ENCODE measurements around the gene OSBPL1A. TPM values are rescaled to one million over a fixed set of nuclear protein-coding genes. Genes with fewer than 3 reads are reported as not detected.

OSBPL1A gene
- total RNA-seq, 1 donor from 2014 or later: 29.7 TPM

- TF ChIP-seq CTCF (IDR thresholded peaks at IDR 0.05): no peak
- no peaks in the 10 kb centered on the region for H3K9me3 Mint-ChIP-seq (ENCODE audit: unreplicated experiment)
- H3K36me3 Mint-ChIP-seq (ENCODE audit: unreplicated experiment): no peaks in the 10 kb centered on the region
- peaks cover 2% of the 10 kb centered on the region for H3K4me1 Mint-ChIP-seq (ENCODE audit: unreplicated experiment)
- no peak overlapping the region for H3K27ac Mint-ChIP-seq (ENCODE audit: unreplicated experiment)
- no peak overlapping the region for H3K4me3 Mint-ChIP-seq (ENCODE audit: unreplicated experiment)
- no peaks in the 10 kb centered on the region for H3K27me3 Mint-ChIP-seq (ENCODE audit: unreplicated experiment)
- no peak for DNase-seq (ENCODE audit: extremely low spot score, unreplicated experiment)
Measured at GRCh38 chr18:24114924-24115549, 282.6 kb downstream of the OSBPL1A start.

GRCh38 chr18:24112874-24113615, 284.6 kb downstream of the OSBPL1A start:
- H3K27ac Mint-ChIP-seq (ENCODE audit: unreplicated experiment): no peak overlapping the region
- TF ChIP-seq CTCF (IDR thresholded peaks at IDR 0.05): no peak
- no peak overlapping the region for H3K4me3 Mint-ChIP-seq (ENCODE audit: unreplicated experiment)
- H3K9me3 Mint-ChIP-seq (ENCODE audit: unreplicated experiment): no peaks in the 10 kb centered on the region
- no peak for DNase-seq (ENCODE audit: extremely low spot score, unreplicated experiment)
- peaks cover 2% of the 10 kb centered on the region for H3K4me1 Mint-ChIP-seq (ENCODE audit: unreplicated experiment)
- no peaks in the 10 kb centered on the region for H3K27me3 Mint-ChIP-seq (ENCODE audit: unreplicated experiment)
- no peaks in the 10 kb centered on the region for H3K36me3 Mint-ChIP-seq (ENCODE audit: unreplicated experiment)

DNA sequence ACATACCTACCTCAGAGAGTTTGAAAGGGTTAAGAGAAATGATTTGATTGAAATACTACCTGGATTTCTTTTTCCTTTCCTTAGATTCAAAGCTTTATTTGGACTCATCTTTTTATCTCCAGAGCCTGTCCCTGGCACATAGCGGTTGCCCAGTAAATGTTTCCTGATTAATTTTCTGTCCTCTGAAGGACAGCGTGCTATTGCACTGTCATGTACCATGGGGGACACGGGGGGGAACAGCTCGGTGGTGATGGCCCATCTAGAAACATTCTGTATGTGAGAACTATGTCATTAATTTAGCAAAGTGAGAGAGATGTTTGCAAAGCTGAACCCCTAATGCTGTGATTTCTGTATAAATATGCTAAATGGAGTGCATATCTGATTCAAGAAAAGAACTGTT, 285.2 kb downstream of the OSBPL1A start:
- no peaks in the 10 kb centered on the region for H3K9me3 Mint-ChIP-seq (ENCODE audit: unreplicated experiment)
- no peaks in the 10 kb centered on the region for H3K36me3 Mint-ChIP-seq (ENCODE audit: unreplicated experiment)
- H3K4me1 Mint-ChIP-seq (ENCODE audit: unreplicated experiment): peaks cover 2% of the 10 kb centered on the region
- no peak for DNase-seq (ENCODE audit: extremely low spot score, unreplicated experiment)
- H3K4me3 Mint-ChIP-seq (ENCODE audit: unreplicated experiment): no peak overlapping the region
- H3K27me3 Mint-ChIP-seq (ENCODE audit: unreplicated experiment): no peaks in the 10 kb centered on the region
- TF ChIP-seq CTCF (IDR thresholded peaks at IDR 0.05): no peak
- H3K27ac Mint-ChIP-seq (ENCODE audit: unreplicated experiment): no peak overlapping the region

Small RNA genes within 50 kb of the gene (microRNA-seq; reads per million reads assigned to microRNA genes)
- 2.2 reads per million for gene MIR320C2 (ENCODE audit: unreplicated experiment)

Other genes starting within 250 kb of the OSBPL1A start
- 53.0 and 58.3 TPM in 2 replicates for gene IMPACT, start 28.8 kb upstream of the OSBPL1A start, total RNA-seq
- not detected in 2 replicates for gene HRH4, start 62.8 kb upstream of the OSBPL1A start, total RNA-seq

Measured in osteocyte (in vitro differentiated cells).